Measurements from ENCODE around the gene MASP2. TPM values are rescaled to one million over a fixed set of nuclear protein-coding genes. Genes with fewer than 3 reads are reported as not detected.

Gene MASP2
- total and polyA plus RNA-seq, 2 donors (not counting 1 experiment from before 2014, with no cell fraction given): not detected

- DNase-seq (ENCODE audit: low read depth in 2 of 2): peak in 1 of 2 donors; percentile 92
- TF ChIP-seq CTCF (conservative IDR thresholded peaks at IDR 0.05 in 1 of 2, IDR thresholded peaks at IDR 0.05 in 1 of 2; ENCODE audit: low read depth in 1 of 2, low read length in 2 of 2): no peak
- no peak for TF ChIP-seq EZH2 (IDR thresholded peaks at IDR 0.05; ENCODE audit: low read length, missing control alignments)
- Histone ChIP-seq H2AFZ (ENCODE audit: low read length) (no peak overlapping the region), H3K79me2 (ENCODE audit: control insufficient read depth, insufficient read depth, low read length) (peaks cover 18% of the 10 kb centered on the region), H3K27me3 (ENCODE audit: control insufficient read depth, insufficient read depth, low read length) (no peaks in the 10 kb centered on the region), H3K36me3 (ENCODE audit: control insufficient read depth, insufficient read depth, low read length) (peaks cover 8% of the 10 kb centered on the region), H3K4me3 (replicated peaks in 1 of 4; ENCODE audit: control extremely low read depth in 1 of 4, insufficient read depth in 1 of 4, low read depth in 3 of 4, low read length in 4 of 4) (no peak overlapping the region), H3K27ac (ENCODE audit: insufficient read depth, low read length) (no peak overlapping the region), H3K4me2 (ENCODE audit: extremely low read depth, insufficient read depth, low read length) (no peak overlapping the region), H3K4me1 (ENCODE audit: control insufficient read depth, extremely low read depth, insufficient read depth, low read length) (no peaks in the 10 kb centered on the region), H4K20me1 (ENCODE audit: control insufficient read depth, extremely low read depth, insufficient read depth, low read length) (no peaks in the 10 kb centered on the region), H3K9ac (ENCODE audit: insufficient read depth, low read length) (no peak overlapping the region), H3K9me3 (ENCODE audit: control insufficient read depth, insufficient read depth, low read depth, low read length) (no peaks in the 10 kb centered on the region)
Observed at GRCh38 chr1:11062965-11063401, 15.9 kb upstream of the MASP2 start.

GRCh38 chr1:11061652-11062365 is 14.8 kb upstream of the MASP2 start:
- H3K79me2 ChIP-seq (ENCODE audit: control insufficient read depth, insufficient read depth, low read length): peaks cover 19% of the 10 kb centered on the region
- no peaks in the 10 kb centered on the region for H3K9me3 ChIP-seq (ENCODE audit: control insufficient read depth, insufficient read depth, low read depth, low read length)
- no peak for DNase-seq (ENCODE audit: low read depth in 2 of 2)
- peaks cover 9% of the 10 kb centered on the region for H3K36me3 ChIP-seq (ENCODE audit: control insufficient read depth, insufficient read depth, low read length)
- TF ChIP-seq EZH2 (IDR thresholded peaks at IDR 0.05; ENCODE audit: low read length, missing control alignments) (no peak), CTCF (conservative IDR thresholded peaks at IDR 0.05 in 1 of 2, IDR thresholded peaks at IDR 0.05 in 1 of 2; ENCODE audit: low read depth in 1 of 2, low read length in 2 of 2) (no peak)
- H4K20me1 ChIP-seq (ENCODE audit: control insufficient read depth, extremely low read depth, insufficient read depth, low read length): no peaks in the 10 kb centered on the region
- H2AFZ ChIP-seq (ENCODE audit: low read length): no peak overlapping the region
- H3K27me3 ChIP-seq (ENCODE audit: control insufficient read depth, insufficient read depth, low read length): no peaks in the 10 kb centered on the region
- no peaks in the 10 kb centered on the region for H3K4me1 ChIP-seq (ENCODE audit: control insufficient read depth, extremely low read depth, insufficient read depth, low read length)
- H3K9ac ChIP-seq (ENCODE audit: insufficient read depth, low read length): no peak overlapping the region
- H3K4me3 ChIP-seq (replicated peaks in 1 of 4; ENCODE audit: control extremely low read depth in 1 of 4, insufficient read depth in 1 of 4, low read depth in 3 of 4, low read length in 4 of 4): no peak overlapping the region
- H3K27ac ChIP-seq (ENCODE audit: insufficient read depth, low read length): no peak overlapping the region
- H3K4me2 ChIP-seq (ENCODE audit: extremely low read depth, insufficient read depth, low read length): peak overlapping the region; percentile 1

GRCh38 chr1:11059968-11060830 is 13.2 kb upstream of the MASP2 start, which contains the start of gene SRM:
Gene SRM (minus strand): TSS chr1:11060018. CDS start chr1:11059943, 75 bp downstream.
- DNase-seq (ENCODE audit: low read depth in 2 of 2): peak; percentile 86 to 87
- peak within 1 kb of the TSS; percentile 70 for H2AFZ ChIP-seq (ENCODE audit: low read length)
- H3K9ac ChIP-seq (ENCODE audit: insufficient read depth, low read length): peak within 1 kb of the TSS; percentile 84
- peak within 1 kb of the TSS; percentile 66 for H3K27ac ChIP-seq (ENCODE audit: insufficient read depth, low read length)
- no peaks in the 10 kb centered on the region for H3K9me3 ChIP-seq (ENCODE audit: control insufficient read depth, insufficient read depth, low read depth, low read length)
- H4K20me1 ChIP-seq (ENCODE audit: control insufficient read depth, extremely low read depth, insufficient read depth, low read length): no peaks in the 10 kb centered on the region
- no peak for TF ChIP-seq EZH2 (IDR thresholded peaks at IDR 0.05; ENCODE audit: low read length, missing control alignments)
- peak; percentile 25 to 26 for TF ChIP-seq CTCF (conservative IDR thresholded peaks at IDR 0.05 in 1 of 2, IDR thresholded peaks at IDR 0.05 in 1 of 2; ENCODE audit: low read depth in 1 of 2, low read length in 2 of 2)
- H3K36me3 ChIP-seq (ENCODE audit: control insufficient read depth, insufficient read depth, low read length): peaks cover 15% of the 10 kb centered on the region
- H3K79me2 ChIP-seq (ENCODE audit: control insufficient read depth, insufficient read depth, low read length): peaks cover 19% of the 10 kb centered on the region
- no peaks in the 10 kb centered on the region for H3K4me1 ChIP-seq (ENCODE audit: control insufficient read depth, extremely low read depth, insufficient read depth, low read length)
- H3K4me3 ChIP-seq (replicated peaks in 1 of 4; ENCODE audit: control extremely low read depth in 1 of 4, insufficient read depth in 1 of 4, low read depth in 3 of 4, low read length in 4 of 4): peak within 1 kb of the TSS; percentile 79 to 92 (median 88)
- H3K4me2 ChIP-seq (ENCODE audit: extremely low read depth, insufficient read depth, low read length): peak within 1 kb of the TSS; percentile 99
- H3K27me3 ChIP-seq (ENCODE audit: control insufficient read depth, insufficient read depth, low read length): no peaks in the 10 kb centered on the region

Data from fibroblast of lung (primary cell).